ENCODE data around the gene HYAL1.
A peak's percentile ranks its signal among the peaks of the same experiment; 100 is the strongest.
"Not testable (repeated sequence)": the region's sequence is repeated elsewhere in the genome, so short reads cannot be mapped to it uniquely, and the experiment has no call there.

The HYAL1 gene

DNA sequence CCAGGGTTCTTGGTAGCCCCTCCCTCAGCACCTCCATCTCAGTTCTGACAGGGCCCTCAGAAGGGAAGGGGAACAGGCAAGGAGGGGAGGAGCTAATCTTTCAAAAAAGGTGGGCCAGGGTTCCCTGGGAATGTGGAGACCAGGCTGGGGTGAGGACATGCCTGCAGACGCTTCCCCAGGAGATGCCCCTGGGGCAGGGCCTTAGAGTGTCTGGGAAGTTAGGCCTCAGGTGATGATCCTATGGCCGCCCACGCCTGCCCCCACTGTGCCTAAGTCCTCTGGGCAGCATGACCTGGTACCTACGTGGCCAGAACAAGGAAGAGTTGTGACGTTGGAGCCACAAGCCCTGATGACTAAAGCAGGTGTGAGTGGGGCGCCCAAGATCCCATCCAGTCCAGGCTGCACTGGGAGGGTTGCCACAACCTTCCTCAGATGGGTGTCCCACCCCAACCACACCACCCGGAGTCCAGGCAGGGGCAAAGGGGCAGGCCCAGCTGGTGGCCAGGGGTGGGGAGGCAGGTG, 38.3 kb downstream of the HYAL1 start:
- TF ChIP-seq POLR2A (IDR thresholded peaks at IDR 0.05; ENCODE audit: low read length) (no peak), GATA1 (IDR thresholded peaks at IDR 0.05; ENCODE audit: low read depth, low read length) (no peak)

GRCh38 chr3:50264383-50264963, 38.9 kb downstream of the HYAL1 start:
- DNase-seq = no peak
- no peak for TF ChIP-seq GATA1 (IDR thresholded peaks at IDR 0.05; ENCODE audit: low read depth, low read length)

More for the DNA sequence above, 38.3 kb downstream of the HYAL1 start:
- DNase-seq = no peak

- no peak for DNase-seq
- TF ChIP-seq GATA1 (IDR thresholded peaks at IDR 0.05; ENCODE audit: low read depth, low read length) = no peak
- no peak for TF ChIP-seq POLR2A (IDR thresholded peaks at IDR 0.05; ENCODE audit: low read length)
Measured at GRCh38 chr3:50263478-50264382, 39.6 kb downstream of the HYAL1 start.

DNA sequence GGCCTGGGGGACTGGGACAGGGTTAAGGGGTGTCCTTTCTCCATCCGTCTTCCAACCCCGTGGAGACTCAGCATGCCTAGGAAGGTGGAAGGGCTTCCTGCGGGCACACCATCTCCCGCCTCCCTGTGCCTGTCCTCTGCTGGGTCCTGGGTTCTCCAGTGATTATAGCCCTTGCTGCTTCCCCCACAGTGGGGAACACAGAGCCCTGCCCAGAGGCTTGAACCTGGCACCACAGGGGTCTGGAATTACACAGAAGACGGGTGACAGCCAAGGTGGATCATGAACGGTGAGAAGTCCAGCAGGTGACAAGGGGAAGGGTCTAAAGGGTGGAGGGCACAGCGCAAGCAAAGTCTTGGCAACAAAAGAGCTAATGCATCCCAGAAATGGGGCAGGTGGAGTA, 40.6 kb downstream of the HYAL1 start:
- no peak for TF ChIP-seq GATA1 (IDR thresholded peaks at IDR 0.05; ENCODE audit: low read depth, low read length)
- no peak for TF ChIP-seq POLR2A (IDR thresholded peaks at IDR 0.05; ENCODE audit: low read length)
- DNase-seq = no peak

DNA sequence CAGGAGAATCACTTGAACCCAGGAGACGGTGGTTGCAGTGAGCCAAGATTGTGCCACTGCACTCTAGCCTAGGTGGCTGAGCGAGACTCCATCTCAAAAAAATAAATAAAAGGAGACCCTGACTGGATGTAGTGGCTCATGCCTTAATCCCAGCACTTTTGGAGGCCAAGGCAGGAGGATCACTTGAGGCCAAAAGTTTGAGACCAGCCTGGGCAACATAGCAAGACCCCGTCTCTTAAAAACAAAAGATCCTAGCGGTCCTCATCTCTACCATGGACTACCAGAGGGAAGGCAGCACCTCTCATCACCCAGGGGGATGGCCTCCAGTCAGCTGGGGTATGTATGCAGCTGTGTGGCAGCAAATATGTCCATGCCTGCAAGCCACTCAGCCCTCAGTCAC, 41.2 kb downstream of the HYAL1 start:
- not testable (repeated sequence) for DNase-seq

- DNase-seq = no peak
- TF ChIP-seq POLR2A (IDR thresholded peaks at IDR 0.05; ENCODE audit: low read length) = no peak
- TF ChIP-seq GATA1 (IDR thresholded peaks at IDR 0.05; ENCODE audit: low read depth, low read length) = no peak
Measured at GRCh38 chr3:50261505-50261904, 41.9 kb downstream of the HYAL1 start.

GRCh38 chr3:50260942-50261441, 42.4 kb downstream of the HYAL1 start:
- no peak for TF ChIP-seq GATA1 (IDR thresholded peaks at IDR 0.05; ENCODE audit: low read depth, low read length)
- no peak for TF ChIP-seq POLR2A (IDR thresholded peaks at IDR 0.05; ENCODE audit: low read length)
- DNase-seq = no peak

DNA sequence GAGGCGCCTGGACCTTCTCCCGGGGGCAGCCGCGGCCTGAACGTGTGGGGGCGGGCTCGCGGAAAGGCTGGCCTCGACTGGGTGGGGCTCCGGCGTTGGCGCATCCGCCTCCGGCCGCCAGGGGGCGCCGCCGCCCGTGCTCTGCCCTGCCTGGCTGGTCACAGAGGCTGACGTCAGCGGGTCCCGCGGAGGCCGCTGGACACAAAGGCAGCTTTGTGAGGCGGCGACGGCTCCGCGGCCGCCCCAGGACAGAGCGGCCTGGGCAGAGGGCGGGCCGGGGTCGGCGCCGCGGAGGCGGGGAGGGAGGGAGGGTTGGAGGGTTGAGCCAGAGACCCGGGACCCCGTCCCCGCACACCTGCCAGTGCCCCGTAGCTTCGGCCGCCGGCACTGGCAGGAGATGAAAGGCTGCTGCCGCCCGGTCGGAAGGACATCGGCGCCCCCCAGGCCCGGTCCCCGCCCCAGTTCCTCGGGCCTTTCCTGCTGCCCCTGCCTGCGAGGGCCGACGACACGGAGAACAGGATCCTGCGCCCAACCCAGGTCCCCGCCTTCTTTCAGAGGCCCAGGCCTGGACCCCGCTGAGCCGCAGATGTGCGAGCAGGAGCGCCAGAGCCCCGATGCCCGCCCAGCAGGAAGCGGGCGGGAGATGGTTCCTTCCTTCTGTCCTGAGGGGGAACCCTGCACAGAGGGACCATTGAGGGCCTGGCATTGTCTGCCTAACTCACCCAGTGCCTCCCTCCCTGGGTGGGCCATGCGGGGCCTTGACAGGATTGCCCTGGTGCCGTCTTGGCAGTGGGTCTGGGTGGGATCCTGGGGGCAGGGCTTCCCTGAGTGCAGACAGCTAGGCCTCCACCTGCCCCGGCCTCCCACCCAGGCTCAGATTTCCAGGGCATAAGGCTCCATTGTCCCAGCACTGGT, 43.1 kb downstream of the HYAL1 start:
- DNase-seq = peak; percentile 90 to 95
- TF ChIP-seq POLR2A (IDR thresholded peaks at IDR 0.05; ENCODE audit: low read length) = peak; percentile 20
- no peak for TF ChIP-seq GATA1 (IDR thresholded peaks at IDR 0.05; ENCODE audit: low read depth, low read length)

GRCh38 chr3:50259432-50260026, 43.8 kb downstream of the HYAL1 start:
- no peak for DNase-seq
- TF ChIP-seq GATA1 (IDR thresholded peaks at IDR 0.05; ENCODE audit: low read depth, low read length) = no peak
- no peak for TF ChIP-seq POLR2A (IDR thresholded peaks at IDR 0.05; ENCODE audit: low read length)

DNA sequence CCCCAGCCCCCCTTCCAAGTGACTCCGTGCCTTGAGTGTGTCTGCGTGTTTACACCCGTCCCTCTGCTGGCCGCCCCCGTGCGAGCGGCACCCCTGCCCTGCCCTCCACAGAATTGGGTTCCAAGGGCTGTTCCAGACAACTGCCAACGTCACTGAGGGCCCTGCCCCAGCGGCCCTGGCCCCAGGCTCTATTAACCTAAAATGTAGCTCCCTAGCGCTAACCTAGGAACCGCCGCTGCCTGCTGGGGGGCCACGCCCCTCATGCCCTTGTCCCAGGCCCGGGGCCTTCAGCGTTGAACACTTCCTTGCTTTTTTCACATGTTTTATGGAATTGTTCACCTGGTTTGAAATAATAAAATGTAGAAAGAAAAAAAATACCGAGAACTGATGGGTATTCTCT, 44.4 kb downstream of the HYAL1 start:
- no peak for TF ChIP-seq POLR2A (IDR thresholded peaks at IDR 0.05; ENCODE audit: low read length)
- no peak for TF ChIP-seq GATA1 (IDR thresholded peaks at IDR 0.05; ENCODE audit: low read depth, low read length)
- no peak for DNase-seq

DNA sequence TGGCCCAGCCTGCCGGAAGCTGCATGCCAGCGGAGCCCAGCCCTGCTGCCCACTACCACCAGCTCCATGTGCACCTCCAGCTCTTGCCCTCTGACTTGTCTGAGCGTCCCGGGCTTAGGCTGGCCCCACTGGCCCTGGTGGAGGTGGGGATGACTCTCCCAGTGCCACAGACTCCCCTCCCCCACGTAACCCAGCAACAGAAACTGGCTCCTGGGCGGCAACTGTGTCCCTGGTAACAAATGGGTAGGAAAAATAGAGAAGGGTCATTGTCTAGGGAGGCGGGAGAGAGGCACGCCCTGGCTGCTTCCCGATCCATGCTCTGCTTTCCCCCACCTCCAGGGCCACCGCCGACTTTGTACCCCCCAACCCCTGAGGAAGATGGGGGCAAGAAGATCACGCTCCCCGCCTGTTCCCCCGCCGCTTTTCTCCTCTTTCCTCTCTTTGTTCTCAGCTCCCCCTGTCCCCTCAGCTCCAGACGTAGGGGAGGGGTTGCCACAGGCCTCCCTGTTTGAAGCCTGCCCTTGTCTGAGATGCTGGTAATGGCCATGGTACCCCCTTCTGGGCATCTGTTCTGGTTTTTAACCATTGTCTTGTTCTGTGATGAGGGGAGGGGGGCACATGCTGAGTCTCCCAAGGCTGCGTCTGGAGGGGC, 45.2 kb downstream of the HYAL1 start:
- DNase-seq = no peak
- TF ChIP-seq GATA1 (IDR thresholded peaks at IDR 0.05; ENCODE audit: low read depth, low read length) = no peak
- no peak for TF ChIP-seq POLR2A (IDR thresholded peaks at IDR 0.05; ENCODE audit: low read length)

- peak; percentile 57 to 66 for DNase-seq
- TF ChIP-seq POLR2A (IDR thresholded peaks at IDR 0.05; ENCODE audit: low read length) (no peak), GATA1 (IDR thresholded peaks at IDR 0.05; ENCODE audit: low read depth, low read length) (no peak)
Measured at GRCh38 chr3:50256978-50257890, 46.1 kb downstream of the HYAL1 start.

Measured in erythroblast (primary cell).